Body of pancreas (tissue), 4 donors: ENCODE measurements around the gene UROS. TPM values are rescaled to one million over a fixed set of nuclear protein-coding genes. Genes with fewer than 3 reads are reported as not detected.

Experiments used
- ATAC-seq: fragments of 150-250 bp; one replicate; pipeline ENCODE4 v1.9.1; 2016
- DNase-seq, 4 donors: peaks; one replicate each; pipeline ENCODE4 v3.0.0-alpha.2; 2019
- H3K27ac ChIP-seq, 4 donors: fragments of 200-600 bp; sonication (generic); 1 replicate in 3 of 4; 2 replicates in 1 of 4; pipeline versions ENCODE4 v1.5.1 to v1.6.1; 2016 to 2019; ENCODE audit warnings: mild to moderate bottlenecking in 1 of 4, mixed read lengths in 1 of 4, moderate library complexity in 1 of 4
- H3K27me3 ChIP-seq, 2 donors: fragments of 200-600 bp; sonication (generic); one replicate each; pipeline ENCODE4 v1.6.0; 2016; ENCODE audit warnings: mild to moderate bottlenecking in 1 of 2
- H3K36me3 ChIP-seq, 2 donors: fragments of 200-600 bp; sonication (generic); replicated peaks in 1 of 2; 2 replicates each; pipeline ENCODE4 v1.5.1; 2016; ENCODE audit warnings: low read depth in 2 of 2; ENCODE audit not compliant: insufficient read depth in 1 of 2
- H3K4me1 ChIP-seq: fragments of 200-600 bp; sonication (generic); one replicate; pipeline ENCODE4 v1.6.0; 2016
- H3K4me3 ChIP-seq, 2 donors: fragments of 200-600 bp; sonication (generic); 1 replicate in 1 of 2; 2 replicates in 1 of 2; pipeline ENCODE4 v1.5.1; 2016 to 2019
- H3K9me3 ChIP-seq, 3 donors: fragments of 200-600 bp; sonication (generic); 1 replicate in 2 of 3; 2 replicates in 1 of 3; pipeline ENCODE4 v1.5.1; 2016
- POLR2A ChIP-seq, 3 donors: fragments of 450-650 bp; IDR thresholded peaks; one replicate each; pipeline ENCODE4 v1.6.1; 2016; ENCODE audit warnings: antibody characterized with exemption in 3 of 3, mild to moderate bottlenecking in 2 of 3
- WGBS, 2 donors: methylation state at CpG; one replicate each; pipeline ENCODE4 v1.1.5; 2017; 5-methylcytosine and 5-hydroxymethylcytosine counted together
- intact Hi-C: fragments of 100-400 bp; cut with DNase I; formaldehyde crosslinking; loops from one replicate; pipeline ENCODE4 v1.15.1; 2023
- total RNA-seq, 2 donors: library from RNA; depleted of rRNA; stranded (reverse); fragments of >200 nt; gene quantifications; one replicate each; pipeline ENCODE4 v1.1.0, GENCODE V29; 2016
- TF ChIP-seq, protein P1 (sequence below), 7 experiments: fragments of 450-650 bp in 4 of 7; fragments of 200-600 bp in 3 of 7; sonication (generic) in 3 of 7; IDR thresholded peaks; one replicate each; pipeline ENCODE4 v1.5.1; 2016 to 2019; ENCODE audit warnings: antibody characterized with exemption in 7 of 7

UROS gene
- total RNA-seq, 2 donors from 2014 or later, result 15.8 to 31.4 TPM

DNA sequence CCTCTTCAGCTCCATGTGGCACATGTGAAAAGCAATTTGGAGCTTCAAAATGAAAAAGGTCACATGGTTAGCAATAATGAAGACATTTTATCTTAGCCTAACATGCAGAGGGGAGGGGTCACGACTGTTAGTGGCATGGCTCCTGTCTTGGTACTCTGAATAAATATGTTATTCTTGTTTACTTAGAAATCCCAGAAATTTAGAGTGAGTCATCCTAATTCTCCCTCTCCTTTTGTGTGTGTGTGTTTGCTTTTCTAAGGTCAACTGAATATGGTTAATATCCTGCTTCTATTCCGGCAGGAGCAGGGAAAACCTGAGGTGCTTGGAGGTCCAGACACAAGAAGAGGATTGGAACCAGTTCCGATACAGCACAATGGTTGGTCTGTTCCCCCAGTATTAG, 17.9 kb upstream of the UROS start:
- DNase-seq, result no peak
- Histone ChIP-seq H3K4me3 (no peak overlapping the region), H3K9me3 (no peaks in the 10 kb centered on the region), H3K27me3 (no peaks in the 10 kb centered on the region), H3K36me3 (peaks cover 15 to 24% of the 10 kb centered on the region in 2 donors), H3K4me1 (peaks cover 39% of the 10 kb centered on the region), H3K27ac (peak overlapping the region in 1 of 4 donors; percentile 26)
- ATAC-seq, result no peak
- 65 to 74% methylated on average over 3 of the region's 3 CpGs for WGBS, 2 donors
- no peak for TF ChIP-seq POLR2A (IDR thresholded peaks at IDR 0.05)
- TF ChIP-seq, protein P1, sequence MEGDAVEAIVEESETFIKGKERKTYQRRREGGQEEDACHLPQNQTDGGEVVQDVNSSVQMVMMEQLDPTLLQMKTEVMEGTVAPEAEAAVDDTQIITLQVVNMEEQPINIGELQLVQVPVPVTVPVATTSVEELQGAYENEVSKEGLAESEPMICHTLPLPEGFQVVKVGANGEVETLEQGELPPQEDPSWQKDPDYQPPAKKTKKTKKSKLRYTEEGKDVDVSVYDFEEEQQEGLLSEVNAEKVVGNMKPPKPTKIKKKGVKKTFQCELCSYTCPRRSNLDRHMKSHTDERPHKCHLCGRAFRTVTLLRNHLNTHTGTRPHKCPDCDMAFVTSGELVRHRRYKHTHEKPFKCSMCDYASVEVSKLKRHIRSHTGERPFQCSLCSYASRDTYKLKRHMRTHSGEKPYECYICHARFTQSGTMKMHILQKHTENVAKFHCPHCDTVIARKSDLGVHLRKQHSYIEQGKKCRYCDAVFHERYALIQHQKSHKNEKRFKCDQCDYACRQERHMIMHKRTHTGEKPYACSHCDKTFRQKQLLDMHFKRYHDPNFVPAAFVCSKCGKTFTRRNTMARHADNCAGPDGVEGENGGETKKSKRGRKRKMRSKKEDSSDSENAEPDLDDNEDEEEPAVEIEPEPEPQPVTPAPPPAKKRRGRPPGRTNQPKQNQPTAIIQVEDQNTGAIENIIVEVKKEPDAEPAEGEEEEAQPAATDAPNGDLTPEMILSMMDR (IDR thresholded peaks at IDR 0.05), result no peak
- intact Hi-C loops, result no loop called here

DNA sequence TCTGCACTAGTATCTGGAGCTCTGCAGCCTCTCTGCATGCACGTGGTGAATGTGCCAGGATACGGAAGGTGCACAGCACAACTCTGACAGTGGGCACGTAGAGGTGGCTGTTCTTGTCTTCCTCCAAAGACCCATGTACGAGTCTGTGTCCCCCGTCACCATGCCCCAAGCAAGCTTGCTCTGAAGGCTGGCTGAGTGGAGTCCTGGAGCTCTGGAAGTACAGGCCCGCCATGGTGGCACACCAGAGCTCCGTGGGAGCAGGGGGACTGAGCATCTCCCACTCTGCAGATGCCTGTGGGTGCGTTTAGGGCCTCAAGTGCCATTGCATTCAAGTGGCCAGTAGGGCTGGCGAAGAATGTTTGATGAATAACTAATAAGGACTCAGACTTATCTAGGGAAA, 17.3 kb upstream of the UROS start:
- intact Hi-C loops, result no loop called here
- no peak overlapping the region for H3K4me3 ChIP-seq
- DNase-seq (no peak), ATAC-seq (no peak)
- no peak overlapping the region for H3K27ac ChIP-seq
- peaks cover 15 to 24% of the 10 kb centered on the region in 2 donors for H3K36me3 ChIP-seq
- peaks cover 33% of the 10 kb centered on the region for H3K4me1 ChIP-seq
- no peaks in the 10 kb centered on the region for H3K9me3 ChIP-seq
- TF ChIP-seq, protein P1 (IDR thresholded peaks at IDR 0.05), result no peak
- no peak for TF ChIP-seq POLR2A (IDR thresholded peaks at IDR 0.05)
- H3K27me3 ChIP-seq, result no peaks in the 10 kb centered on the region
- WGBS, 2 donors, result 91 to 97% methylated on average over 9 of the region's 9 CpGs

DNA sequence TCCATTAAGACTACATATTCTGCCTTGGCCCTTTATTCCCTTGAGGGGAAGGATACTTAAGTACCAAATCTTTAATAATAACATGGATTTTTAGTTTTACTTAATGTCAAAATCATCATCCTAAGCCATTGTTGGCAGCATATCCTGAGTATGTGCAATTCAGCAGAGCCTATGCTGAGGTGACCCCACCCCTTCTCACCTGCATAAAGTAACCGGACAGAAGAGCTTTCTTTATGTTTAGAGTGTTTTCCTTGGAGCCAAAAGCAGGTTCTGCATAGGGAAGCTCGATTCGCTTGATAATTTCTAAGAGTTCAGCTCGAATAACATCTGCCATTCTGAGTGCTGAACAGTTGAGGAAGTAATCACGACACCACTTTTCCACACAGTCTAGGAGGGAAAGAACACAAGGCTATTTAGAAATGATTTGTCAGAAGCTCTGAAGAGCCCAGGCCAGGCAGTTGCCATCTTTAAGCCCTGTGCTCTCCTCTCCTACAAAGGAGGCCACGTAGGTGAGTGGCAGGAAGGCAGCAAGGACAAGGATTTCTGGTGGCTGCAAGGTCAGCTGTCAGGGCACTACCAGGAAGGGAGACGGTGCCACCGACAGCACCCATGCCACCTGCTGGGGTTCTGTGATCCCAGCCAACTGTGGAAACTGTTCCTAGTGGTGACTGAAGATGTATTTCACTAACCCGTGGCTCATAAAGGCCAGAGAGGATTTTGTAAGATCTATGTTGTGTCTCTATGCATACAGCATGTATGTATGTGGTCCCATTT, 15.9 kb upstream of the UROS start:
- ATAC-seq, result no peak
- Histone ChIP-seq H3K36me3 (peaks cover 15 to 28% of the 10 kb centered on the region in 2 donors), H3K27me3 (no peaks in the 10 kb centered on the region)

DNA sequence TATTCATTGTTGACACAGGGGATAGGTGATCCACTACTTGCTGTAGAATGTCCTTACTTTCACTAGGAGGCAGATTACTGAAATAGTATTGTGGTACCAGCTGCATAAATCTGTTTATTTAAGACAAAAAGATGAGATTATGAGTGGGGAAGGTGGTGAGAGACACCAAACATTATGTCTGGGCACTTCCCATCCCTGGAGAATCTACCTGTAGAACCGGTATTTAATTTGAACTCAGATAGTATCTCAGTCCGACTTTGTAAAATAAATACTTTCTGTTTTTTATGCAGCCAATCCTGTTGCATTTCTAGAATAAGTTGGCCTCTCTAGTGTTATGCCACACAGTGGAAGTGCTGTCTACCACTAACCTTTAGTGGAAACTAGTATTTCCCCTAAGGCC, 13.7 kb upstream of the UROS start:
- Histone ChIP-seq H3K36me3 (peaks cover 15 to 35% of the 10 kb centered on the region in 2 donors), H3K4me1 (peaks cover 5% of the 10 kb centered on the region), H3K27me3 (no peaks in the 10 kb centered on the region)

More for the DNA sequence above, 15.9 kb upstream of the UROS start:
- H3K27ac ChIP-seq, result peak overlapping the region in 2 of 4 donors; percentile 27 to 54
- intact Hi-C loops, result loop anchor here (10.0 kb wide), 1 partner anchor 104 kb away; no protein-coding TSS in a partner anchor
- H3K4me1 ChIP-seq, result peaks cover 19% of the 10 kb centered on the region
- peak in 3 of 4 donors; percentile 28 to 59 (median 51) for DNase-seq
- H3K4me3 ChIP-seq, result no peak overlapping the region
- H3K9me3 ChIP-seq, result no peaks in the 10 kb centered on the region
- no peak for TF ChIP-seq POLR2A (IDR thresholded peaks at IDR 0.05)
- TF ChIP-seq, protein P1 (IDR thresholded peaks at IDR 0.05), result peak in 1 of 7 experiments; percentile 19
- 45 to 48% methylated on average over 7 to 9 of the region's 9 CpGs for WGBS, 2 donors

DNA sequence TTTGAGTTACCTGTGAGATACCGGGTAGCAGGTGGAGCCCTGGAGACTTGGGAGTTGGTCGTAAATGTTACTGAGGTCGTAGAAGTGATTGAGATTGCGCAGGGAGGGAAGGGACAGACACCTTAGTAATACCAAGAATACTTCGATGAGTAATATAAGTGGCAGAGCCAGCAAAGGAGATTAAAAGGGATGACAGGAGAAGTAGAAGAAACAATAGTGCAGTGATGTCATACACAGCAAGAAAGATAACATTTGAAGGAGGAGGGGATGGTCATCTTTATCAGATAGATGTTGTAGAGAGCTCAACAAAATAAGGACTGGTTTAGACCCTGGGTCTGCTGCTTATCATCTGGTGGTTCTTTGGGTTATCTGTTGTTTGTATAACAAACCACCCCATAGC, 5.3 kb upstream of the UROS start:
- no peaks in the 10 kb centered on the region for H3K27me3 ChIP-seq
- H3K27ac ChIP-seq, result no peak overlapping the region
- H3K36me3 ChIP-seq, result peaks cover 0 to 17% of the 10 kb centered on the region in 2 donors
- intact Hi-C loops, result no loop called here
- H3K4me3 ChIP-seq, result no peak overlapping the region
- ATAC-seq (no peak), DNase-seq (no peak)
- TF ChIP-seq, protein P1 (IDR thresholded peaks at IDR 0.05), result no peak
- no peak for TF ChIP-seq POLR2A (IDR thresholded peaks at IDR 0.05)
- 93 to 95% methylated on average over 5 of the region's 5 CpGs for WGBS, 2 donors
- H3K9me3 ChIP-seq, result no peaks in the 10 kb centered on the region
- peaks cover 28% of the 10 kb centered on the region for H3K4me1 ChIP-seq

More for the DNA sequence above, 13.7 kb upstream of the UROS start:
- 27 to 36% methylated on average over 2 of the region's 2 CpGs for WGBS, 2 donors
- DNase-seq (no peak), ATAC-seq (no peak)
- no peak overlapping the region for H3K27ac ChIP-seq
- no peaks in the 10 kb centered on the region for H3K9me3 ChIP-seq
- H3K4me3 ChIP-seq, result no peak overlapping the region
- no peak for TF ChIP-seq POLR2A (IDR thresholded peaks at IDR 0.05)
- intact Hi-C loops, result loop anchor here (10.0 kb wide), 1 partner anchor 102 kb away; no protein-coding TSS in a partner anchor
